Smooth muscle cell (in vitro differentiated cells): ENCODE measurements around the gene NPC1. TPM values are rescaled to one million over a fixed set of nuclear protein-coding genes. Genes with fewer than 3 reads are reported as not detected.
"Not testable (repeated sequence)": the region's sequence is repeated elsewhere in the genome, so short reads cannot be mapped to it uniquely, and the experiment has no call there.

Source experiments
- DNase-seq: peaks from one replicate; lab custom pipeline; 2025; ENCODE audit not compliant: unreplicated experiment; lab: John Stamatoyannopoulos, UW
- H2AFZ ChIP-seq: fragments of 200-600 bp; sonication (generic); 2 replicates; pipeline ENCODE4 v1.6.0; 2016; ENCODE audit warnings: antibody characterized with exemption, low read depth, mild to moderate bottlenecking
- H3F3A ChIP-seq: fragments of 200-600 bp; sonication (generic); 2 replicates; pipeline ENCODE4 v1.6.0; 2017; ENCODE audit warnings: antibody characterized with exemption, low read depth
- H3K27ac ChIP-seq: fragments of 200-600 bp; sonication (generic); 2 replicates; pipeline ENCODE4 v1.5.1; 2016; ENCODE audit warnings: low read depth, mild to moderate bottlenecking
- H3K27me3 ChIP-seq: fragments of 200-600 bp; sonication (generic); 2 replicates; pipeline ENCODE4 v1.6.1; 2016; ENCODE audit warnings: low read depth, mild to moderate bottlenecking
- H3K36me3 ChIP-seq: fragments of 200-600 bp; sonication (generic); 2 replicates; pipeline ENCODE4 v1.5.1; 2016; ENCODE audit warnings: low read depth
- H3K4me1 ChIP-seq: fragments of 200-600 bp; sonication (generic); 2 replicates; pipeline ENCODE4 v1.5.1; 2016; ENCODE audit warnings: low read depth
- H3K4me2 ChIP-seq: fragments of 200-600 bp; sonication (generic); 2 replicates; pipeline ENCODE4 v1.6.0; 2016; ENCODE audit warnings: mild to moderate bottlenecking
- H3K4me3 ChIP-seq: fragments of 200-600 bp; sonication (generic); 2 replicates; pipeline ENCODE4 v1.5.1; 2016; ENCODE audit warnings: mild to moderate bottlenecking
- H3K79me2 ChIP-seq: fragments of 200-600 bp; sonication (generic); 2 replicates; pipeline ENCODE4 v1.6.0; 2016; ENCODE audit warnings: low read depth, mild to moderate bottlenecking
- H3K9ac ChIP-seq: fragments of 200-600 bp; sonication (generic); 2 replicates; pipeline ENCODE4 v1.6.0; 2016; ENCODE audit warnings: low read depth
- H3K9me3 ChIP-seq: fragments of 200-600 bp; sonication (generic); replicated peaks from 2 replicates; pipeline ENCODE4 v1.5.1; 2016; ENCODE audit warnings: low read depth
- H4K20me1 ChIP-seq: fragments of 200-600 bp; sonication (generic); 2 replicates; pipeline ENCODE4 v1.6.0; 2016; ENCODE audit warnings: low read depth
- WGBS: methylation state at CpG from one replicate; pipeline ENCODE4 v1.1.7; 2016; ENCODE audit warnings: low lambda C conversion rate; 5-methylcytosine and 5-hydroxymethylcytosine counted together
- polyA plus RNA-seq: library from polyadenylated mRNA; unstranded; fragments of >200 nt; fragmentation: Nextera tagmentation; extraction: Ambion mirVana; gene quantifications from 2 replicates; pipeline ENCODE4 v1.2.1, GENCODE V29; 2016
- total RNA-seq: library from RNA; depleted of rRNA; stranded (reverse); fragments of >200 nt; gene quantifications from 2 replicates; pipeline ENCODE4 v1.2.3, GENCODE V29; 2014
- TF ChIP-seq, protein P1 (sequence below): fragments of 200-600 bp; sonication (generic); IDR thresholded peaks from 2 replicates; pipeline ENCODE4 v1.5.1; 2017; ENCODE audit warnings: borderline replicate concordance, mild to moderate bottlenecking, antibody characterized with exemption; ENCODE audit not compliant: insufficient read depth, poor library complexity, severe bottlenecking

Gene NPC1
- total and polyA plus RNA-seq, 2 experiments from 2014 or later: 29.9 to 55.5 TPM

DNA sequence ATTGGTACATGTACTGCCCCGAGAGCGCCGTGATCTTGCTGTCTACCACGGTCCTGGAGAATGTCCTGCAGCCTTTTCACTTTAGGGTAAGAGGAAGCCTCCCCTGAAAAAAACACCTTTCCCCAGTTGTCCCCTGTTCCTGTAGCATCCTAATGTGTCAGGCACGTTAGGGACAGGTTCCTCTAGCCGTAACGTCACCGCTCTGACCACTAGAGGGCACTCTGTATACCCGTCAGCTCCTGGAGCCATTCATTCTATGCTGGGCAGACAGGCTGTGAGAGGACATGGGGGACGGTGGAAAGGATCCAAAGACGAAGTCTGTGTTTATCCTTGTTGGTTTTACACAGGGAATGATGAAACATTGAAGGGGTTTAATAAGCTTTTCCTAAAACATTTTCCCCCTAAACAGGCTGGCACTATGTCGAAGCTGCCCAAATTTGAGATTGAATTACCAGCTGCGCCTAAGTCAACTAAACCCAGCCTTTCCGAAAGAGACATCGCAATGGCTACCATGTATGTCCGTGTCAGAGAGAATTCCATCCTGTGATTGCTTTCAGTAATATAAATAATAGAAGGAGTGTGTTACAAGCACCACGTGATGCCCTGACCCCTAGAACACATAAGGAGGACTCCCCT lies 70.3 kb downstream of the NPC1 start:
- 44% methylated on average over 17 of the region's 17 CpGs for WGBS
- Histone ChIP-seq H3K9me3 (no peaks in the 10 kb centered on the region), H3K4me3 (no peak overlapping the region), H3K36me3 (peaks cover 2% of the 10 kb centered on the region), H3K27ac (no peak overlapping the region), H3K9ac (no peak overlapping the region), H3K27me3 (no peaks in the 10 kb centered on the region), H3K4me1 (no peaks in the 10 kb centered on the region), H4K20me1 (no peaks in the 10 kb centered on the region), H2AFZ (no peak overlapping the region), H3K79me2 (no peaks in the 10 kb centered on the region), H3K4me2 (no peak overlapping the region), H3F3A (no peaks in the 10 kb centered on the region)
- DNase-seq: peak; percentile 24
- TF ChIP-seq, protein P1, sequence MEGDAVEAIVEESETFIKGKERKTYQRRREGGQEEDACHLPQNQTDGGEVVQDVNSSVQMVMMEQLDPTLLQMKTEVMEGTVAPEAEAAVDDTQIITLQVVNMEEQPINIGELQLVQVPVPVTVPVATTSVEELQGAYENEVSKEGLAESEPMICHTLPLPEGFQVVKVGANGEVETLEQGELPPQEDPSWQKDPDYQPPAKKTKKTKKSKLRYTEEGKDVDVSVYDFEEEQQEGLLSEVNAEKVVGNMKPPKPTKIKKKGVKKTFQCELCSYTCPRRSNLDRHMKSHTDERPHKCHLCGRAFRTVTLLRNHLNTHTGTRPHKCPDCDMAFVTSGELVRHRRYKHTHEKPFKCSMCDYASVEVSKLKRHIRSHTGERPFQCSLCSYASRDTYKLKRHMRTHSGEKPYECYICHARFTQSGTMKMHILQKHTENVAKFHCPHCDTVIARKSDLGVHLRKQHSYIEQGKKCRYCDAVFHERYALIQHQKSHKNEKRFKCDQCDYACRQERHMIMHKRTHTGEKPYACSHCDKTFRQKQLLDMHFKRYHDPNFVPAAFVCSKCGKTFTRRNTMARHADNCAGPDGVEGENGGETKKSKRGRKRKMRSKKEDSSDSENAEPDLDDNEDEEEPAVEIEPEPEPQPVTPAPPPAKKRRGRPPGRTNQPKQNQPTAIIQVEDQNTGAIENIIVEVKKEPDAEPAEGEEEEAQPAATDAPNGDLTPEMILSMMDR: peak; percentile 88

DNA sequence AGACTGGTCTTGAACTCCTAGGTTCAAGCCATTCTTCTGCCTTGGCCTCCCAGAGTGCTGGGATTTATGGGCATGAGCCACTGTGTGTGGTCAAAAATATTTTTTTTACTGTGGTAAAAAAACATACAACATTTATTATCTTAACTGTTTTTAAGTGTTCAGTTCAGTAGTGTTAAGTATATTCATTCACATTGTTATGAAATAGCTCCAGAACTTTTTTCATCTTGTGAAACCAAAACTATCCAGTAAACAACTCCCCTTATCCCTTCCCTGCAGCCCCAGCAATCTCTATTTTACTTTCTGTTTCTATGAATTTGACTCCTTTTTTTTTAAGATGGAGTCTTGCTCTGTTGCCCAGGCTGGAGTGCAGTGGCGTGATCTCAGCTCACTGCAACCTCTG lies 73.7 kb downstream of the NPC1 start:
- H3K9me3 ChIP-seq: no peaks in the 10 kb centered on the region
- H3K36me3 ChIP-seq: peaks cover 12% of the 10 kb centered on the region
- DNase-seq: no peak
- 100% methylated on average over 1 of the region's 1 CpG for WGBS
- H3K4me1 ChIP-seq: no peaks in the 10 kb centered on the region
- TF ChIP-seq, protein P1: no peak
- no peak overlapping the region for H3K4me2 ChIP-seq
- no peaks in the 10 kb centered on the region for H4K20me1 ChIP-seq
- H3F3A ChIP-seq: no peaks in the 10 kb centered on the region
- no peak overlapping the region for H3K27ac ChIP-seq
- H3K4me3 ChIP-seq: no peak overlapping the region
- H3K27me3 ChIP-seq: no peaks in the 10 kb centered on the region
- no peak overlapping the region for H3K9ac ChIP-seq
- H2AFZ ChIP-seq: no peak overlapping the region
- no peaks in the 10 kb centered on the region for H3K79me2 ChIP-seq

DNA sequence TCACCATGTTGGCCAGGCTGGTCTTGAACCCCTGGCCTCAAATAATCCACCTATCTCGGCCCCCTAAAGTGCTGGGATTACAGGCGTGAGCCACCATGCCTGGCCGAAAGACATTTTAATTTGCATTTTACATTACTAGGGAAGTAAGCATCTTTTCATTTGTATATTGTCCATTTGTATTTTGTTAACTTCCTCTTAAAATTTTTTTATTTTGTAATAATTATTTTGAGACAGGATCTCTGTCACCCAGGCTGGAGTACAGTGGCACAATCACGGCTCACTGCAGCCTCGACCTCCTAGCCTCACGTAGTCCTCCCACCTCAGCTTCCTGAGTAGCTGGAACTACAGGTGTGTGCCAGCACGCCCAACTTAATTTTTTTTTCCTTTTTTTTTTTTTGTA lies 74.1 kb downstream of the NPC1 start:
- not testable (repeated sequence) for DNase-seq, H3K9ac ChIP-seq, H3F3A ChIP-seq, H3K79me2 ChIP-seq, H4K20me1 ChIP-seq, H3K9me3 ChIP-seq, H3K4me3 ChIP-seq, H3K27me3 ChIP-seq, H3K27ac ChIP-seq, H3K4me2 ChIP-seq, H2AFZ ChIP-seq, H3K4me1 ChIP-seq
- WGBS: 96% methylated on average over 7 of the region's 7 CpGs
- H3K36me3 ChIP-seq: peaks cover 12% of the 10 kb centered on the region

DNA sequence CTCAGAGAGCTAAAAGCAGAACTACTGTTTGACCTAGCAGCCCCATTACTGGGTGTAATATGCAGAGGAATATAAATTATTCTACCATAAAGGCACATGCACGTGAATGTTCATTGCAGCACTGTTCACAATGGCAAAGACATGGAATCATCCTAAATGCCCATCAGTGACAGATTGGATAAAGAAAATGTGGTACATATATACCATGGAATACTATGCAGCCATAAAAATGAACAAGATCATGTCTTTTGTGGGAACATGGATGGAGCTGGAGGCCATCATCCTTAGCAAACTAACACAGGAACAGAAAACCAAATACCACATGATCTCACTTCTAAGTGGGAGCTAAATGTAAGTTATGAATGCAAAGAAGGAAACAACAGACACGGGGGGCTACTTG lies 75.4 kb downstream of the NPC1 start:
- H3K36me3 ChIP-seq: peaks cover 12% of the 10 kb centered on the region

DNA sequence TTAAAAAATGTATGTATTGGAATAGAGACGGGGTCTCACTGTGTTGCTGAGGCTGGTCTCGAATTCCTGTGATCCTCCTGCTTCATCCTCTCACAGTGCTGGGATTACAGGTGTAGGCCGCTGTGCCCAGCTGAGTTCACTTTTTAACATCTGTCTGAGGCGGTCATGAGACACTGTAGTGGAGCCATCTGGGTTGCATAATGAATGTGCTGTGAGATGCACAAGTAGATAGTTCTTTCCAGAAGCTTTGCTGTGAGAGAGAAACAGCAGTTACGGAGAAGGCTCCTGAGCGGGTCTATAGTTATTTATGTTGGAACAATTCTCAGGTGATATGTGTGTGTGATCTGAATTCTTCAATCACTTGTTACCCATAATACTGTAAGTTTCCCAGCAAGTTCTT lies 79.9 kb downstream of the NPC1 start:
- TF ChIP-seq, protein P1: no peak
- Histone ChIP-seq H3K9me3 (no peaks in the 10 kb centered on the region), H3K4me2 (no peak overlapping the region), H4K20me1 (peaks cover 6% of the 10 kb centered on the region), H3K4me1 (peaks cover 17% of the 10 kb centered on the region), H2AFZ (no peak overlapping the region), H3K79me2 (peaks cover 20% of the 10 kb centered on the region), H3F3A (no peaks in the 10 kb centered on the region), H3K9ac (no peak overlapping the region), H3K4me3 (no peak overlapping the region), H3K36me3 (peaks cover 12% of the 10 kb centered on the region), H3K27ac (no peak overlapping the region), H3K27me3 (no peaks in the 10 kb centered on the region)
- no peak for DNase-seq
- WGBS: 88% methylated on average over 6 of the region's 6 CpGs

More for the DNA sequence above, 75.4 kb downstream of the NPC1 start:
- H3K4me1 ChIP-seq, H3K4me3 ChIP-seq, H3K9me3 ChIP-seq, H3K9ac ChIP-seq, H3K27me3 ChIP-seq, H3K4me2 ChIP-seq, H3K79me2 ChIP-seq, H3F3A ChIP-seq, DNase-seq, H2AFZ ChIP-seq, H4K20me1 ChIP-seq, H3K27ac ChIP-seq: not testable (repeated sequence)
- 97% methylated on average over 2 of the region's 2 CpGs for WGBS
